H9 (cell line): ENCODE measurements around the gene UTF1. TPM values are rescaled to one million over a fixed set of nuclear protein-coding genes. Genes with fewer than 3 reads are reported as not detected.
A peak's percentile ranks its signal among the peaks of the same experiment; 100 is the strongest.

Experiments used
- DNase-seq: peaks from one replicate; pipeline ENCODE4 v3.0.0-alpha.2; 2017
- H2AFZ ChIP-seq: one replicate; pipeline ENCODE4 v1.6.1; 2013; ENCODE audit warnings: mild to moderate bottlenecking, low read length, control low read depth, moderate library complexity
- H2AK5ac ChIP-seq: 2 replicates; pipeline ENCODE4 v1.6.1; 2013; ENCODE audit warnings: low read length, control low read depth, mixed read lengths; ENCODE audit not compliant: insufficient read length
- H2BK120ac ChIP-seq: one replicate; pipeline ENCODE4 v1.6.1; 2013; ENCODE audit warnings: low read depth, mild to moderate bottlenecking, low read length, control low read depth, inconsistent platforms; ENCODE audit not compliant: poor library complexity, severe bottlenecking
- H2BK12ac ChIP-seq: 2 replicates; pipeline ENCODE4 v1.6.1; 2013; ENCODE audit warnings: low read length, control low read depth, mixed read lengths, low read depth; ENCODE audit not compliant: insufficient read length
- H2BK15ac ChIP-seq: 2 replicates; pipeline ENCODE4 v1.6.1; 2013; ENCODE audit warnings: low read depth, low read length, control low read depth
- H2BK20ac ChIP-seq: one replicate; pipeline ENCODE4 v1.6.1; 2013; ENCODE audit warnings: low read depth, mild to moderate bottlenecking, low read length, control low read depth, inconsistent platforms; ENCODE audit not compliant: poor library complexity, severe bottlenecking
- H2BK5ac ChIP-seq: 2 replicates; pipeline ENCODE4 v1.6.1; 2013; ENCODE audit warnings: low read length, control low read depth, mixed read lengths; ENCODE audit not compliant: insufficient read length
- H3K14ac ChIP-seq: 2 replicates; pipeline ENCODE4 v1.6.1; 2013; ENCODE audit warnings: low read length, control low read depth; ENCODE audit not compliant: insufficient read depth
- H3K18ac ChIP-seq: 2 replicates; pipeline ENCODE4 v1.6.1; 2013; ENCODE audit warnings: low read depth, mild to moderate bottlenecking, mixed read lengths, low read length, control low read depth; ENCODE audit not compliant: insufficient read length
- H3K23ac ChIP-seq: 2 replicates; pipeline ENCODE4 v1.6.1; 2013; ENCODE audit warnings: low read length, control low read depth, mixed read lengths, low read depth; ENCODE audit not compliant: insufficient read length
- H3K23me2 ChIP-seq: 2 replicates; pipeline ENCODE4 v1.6.1; 2013; ENCODE audit warnings: low read depth, mild to moderate bottlenecking, mixed read lengths, low read length, control low read depth; ENCODE audit not compliant: insufficient read length, poor library complexity, severe bottlenecking
- H3K27ac ChIP-seq: 2 replicates; pipeline ENCODE4 v1.5.1; 2013; ENCODE audit warnings: low read length, control low read depth, mixed read lengths, low read depth; ENCODE audit not compliant: insufficient read length
- H3K27me3 ChIP-seq: 2 replicates; pipeline ENCODE4 v1.6.1; 2013; ENCODE audit warnings: low read length, control low read depth, inconsistent platforms; ENCODE audit not compliant: insufficient read depth
- H3K4ac ChIP-seq: 2 replicates; pipeline ENCODE4 v1.6.1; 2013; ENCODE audit warnings: low read depth, mild to moderate bottlenecking, control low read depth, inconsistent platforms, low read length, moderate library complexity
- H3K4me1 ChIP-seq: 2 replicates; pipeline ENCODE4 v1.6.1; 2013; ENCODE audit warnings: low read length, control low read depth, inconsistent platforms; ENCODE audit not compliant: insufficient read depth
- H3K4me2 ChIP-seq: 2 replicates; pipeline ENCODE4 v1.6.1; 2013; ENCODE audit warnings: low read length, control low read depth, mixed read lengths; ENCODE audit not compliant: insufficient read length, insufficient read depth
- H3K56ac ChIP-seq: 2 replicates; pipeline ENCODE4 v1.6.1; 2013; ENCODE audit warnings: low read depth, mild to moderate bottlenecking, mixed read lengths, low read length, control low read depth; ENCODE audit not compliant: insufficient read length
- H3K79me1 ChIP-seq: 2 replicates; pipeline ENCODE4 v1.6.1; 2013; ENCODE audit warnings: low read depth, mild to moderate bottlenecking, moderate library complexity, low read length, control low read depth, inconsistent platforms; ENCODE audit not compliant: insufficient read depth, poor library complexity, severe bottlenecking
- H3K79me2 ChIP-seq: 2 replicates; pipeline ENCODE4 v1.6.1; 2013; ENCODE audit warnings: low read length, control low read depth, inconsistent platforms; ENCODE audit not compliant: insufficient read depth
- H3K9ac ChIP-seq: 2 replicates; pipeline ENCODE4 v1.6.1; 2013; ENCODE audit warnings: low read length, control low read depth, mixed read lengths; ENCODE audit not compliant: insufficient read length; ENCODE audit errors: extremely low read depth
- H3K9me3 ChIP-seq: one replicate; pipeline ENCODE4 v1.6.1; 2013; ENCODE audit warnings: low read depth, low read length, inconsistent platforms; ENCODE audit not compliant: control insufficient read depth
- H3T11ph ChIP-seq: one replicate; pipeline ENCODE4 v1.6.1; 2013; ENCODE audit warnings: mild to moderate bottlenecking, low read length, control low read depth, inconsistent platforms
- H4K20me1 ChIP-seq: one replicate; pipeline ENCODE4 v1.6.1; 2013; ENCODE audit not compliant: control insufficient read depth, insufficient read length, insufficient read depth
- H4K5ac ChIP-seq: 2 replicates; pipeline ENCODE4 v1.6.1; 2013; ENCODE audit warnings: low read depth, mild to moderate bottlenecking, mixed read lengths, low read length, control low read depth; ENCODE audit not compliant: insufficient read length
- H4K8ac ChIP-seq: replicated peaks from 2 replicates; pipeline ENCODE4 v1.6.1; 2013; ENCODE audit warnings: low read length, control low read depth, mixed read lengths, low read depth; ENCODE audit not compliant: insufficient read length
- H4K91ac ChIP-seq: 2 replicates; pipeline ENCODE4 v1.6.1; 2013; ENCODE audit warnings: low read depth, mild to moderate bottlenecking, moderate library complexity, mixed read lengths, low read length, control low read depth; ENCODE audit not compliant: insufficient read length
- H3K27ac Mint-ChIP-seq, 3 experiments: 2 replicates in 2 of 3; 3 replicates in 1 of 3; pipeline ENCODE4 v1.8.0; 2020 to 2021; ENCODE audit warnings: mixed read lengths in 3 of 3, mild to moderate bottlenecking in 1 of 3, moderate library complexity in 1 of 3
- H3K27me3 Mint-ChIP-seq: 2 replicates; pipeline ENCODE4 v1.8.0; 2021; ENCODE audit warnings: low read depth, mild to moderate bottlenecking, moderate library complexity, mixed read lengths
- H3K36me3 Mint-ChIP-seq, 3 experiments: 2 replicates in 2 of 3; 3 replicates in 1 of 3; pipeline ENCODE4 v1.8.0; 2020 to 2021; ENCODE audit warnings: low read depth in 3 of 3, mixed read lengths in 3 of 3; ENCODE audit not compliant: insufficient read depth in 1 of 3
- H3K4me1 Mint-ChIP-seq, 2 experiments: 2 replicates each; pipeline ENCODE4 v1.8.0; 2020; ENCODE audit warnings: mixed read lengths in 2 of 2
- H3K4me3 Mint-ChIP-seq, 2 experiments: 2 replicates in 1 of 2; 3 replicates in 1 of 2; pipeline ENCODE4 v1.8.0; 2020 to 2021; ENCODE audit warnings: mild to moderate bottlenecking in 2 of 2, mixed read lengths in 2 of 2, moderate library complexity in 1 of 2
- H3K9me3 Mint-ChIP-seq, 2 experiments: 2 replicates in 1 of 2; 3 replicates in 1 of 2; pipeline ENCODE4 v1.8.0; 2020; ENCODE audit warnings: mild to moderate bottlenecking in 2 of 2, mixed read lengths in 2 of 2, moderate library complexity in 1 of 2
- CTCF ChIP-seq: fragments of 200-600 bp; sonication (generic); conservative IDR thresholded peaks from 3 replicates; pipeline ENCODE4 v1.8.0; 2021; ENCODE audit warnings: antibody characterized with exemption, mild to moderate bottlenecking
- WGBS: extraction: QIAGEN DNeasy Blood & Tissue Kit; methylation state at CpG from one replicate; pipeline ENCODE4 v1.1.7; 2013; ENCODE audit warnings: missing lambda C conversion rate, low lambda C conversion rate, mixed read lengths; ENCODE audit not compliant: insufficient read length; ENCODE audit errors: extremely low coverage; 5-methylcytosine and 5-hydroxymethylcytosine counted together
- total RNA-seq: library from RNA; stranded (reverse); gene quantifications from 2 replicates; pipeline ENCODE4 v1.2.1, GENCODE V29; 2021

UTF1 gene
- total RNA-seq, 1 experiment from 2014 or later, result 31.5 TPM

GRCh38 chr10:133235932-133236331, 5.9 kb downstream of the UTF1 start:
- Histone ChIP-seq H3K4me1 (no peaks in the 10 kb centered on the region; the same call in 1 of the 2 replicates), H3K14ac (no peak overlapping the region; the same call in 1 of the 2 replicates), H3K79me1 (no peaks in the 10 kb centered on the region), H2BK20ac (no peak overlapping the region), H2BK12ac (no peak overlapping the region), H3K9ac (no peak overlapping the region), H3K79me2 (no peaks in the 10 kb centered on the region), H3K4ac (no peak overlapping the region), H4K20me1 (no peaks in the 10 kb centered on the region), H3K9me3 (no peaks in the 10 kb centered on the region), H2AFZ (no peak overlapping the region), H2BK15ac (no peak overlapping the region), H3K27ac (no peak overlapping the region), H3K27me3 (peaks cover 14% of the 10 kb centered on the region; the same call in 1 of the 2 replicates), H4K91ac (no peak overlapping the region), H2BK5ac (no peak overlapping the region), H3K23me2 (peaks cover 14% of the 10 kb centered on the region), H4K5ac (no peak overlapping the region), H3K56ac (no peak overlapping the region), H3T11ph (no peak overlapping the region), H2AK5ac (no peak overlapping the region), H3K4me2 (peak overlapping the region; percentile 27), H3K23ac (no peak overlapping the region), H2BK120ac (no peak overlapping the region), H3K18ac (no peak overlapping the region), H4K8ac (no peak overlapping the region)
- no CpG with 5 or more reads among the region's 18 CpGs for WGBS
- Mint-ChIP-seq H3K4me3 (peak overlapping the region; percentile 39 to 69; a peak in 4 of 5 replicates), H3K4me1 (peaks cover 19 to 30% of the 10 kb centered on the region in 2 experiments), H3K36me3 (peaks cover 0 to 14% (median 0%) of the 10 kb centered on the region in 3 experiments; a peak in 3 of 7 replicates), H3K27ac (no peak overlapping the region), H3K9me3 (peaks cover 0 to 4% of the 10 kb centered on the region in 2 experiments; a peak in 2 of 5 replicates), H3K27me3 (peaks cover 74% of the 10 kb centered on the region)
- no peak for TF ChIP-seq CTCF
- no peak for DNase-seq
